A549 (cell line): ENCODE data around the gene KLF16. TPM values are rescaled to one million over a fixed set of nuclear protein-coding genes. Genes with fewer than 3 reads are reported as not detected.

ENCODE experiments used
- ATAC-seq, 2 experiments: fragments of 200-7000 bp in 1 of 2; fragments of >200 bp in 1 of 2; cut with Nextera tagmentation in 1 of 2; cut with Tn5 transposase in 1 of 2; 3 replicates each; pipeline versions ENCODE4 v1.8.0 to v1.9.1; 2018 to 2020; ENCODE audit warnings: mild to moderate bottlenecking in 1 of 2, moderate library complexity in 1 of 2
- CTCF ChIA-PET: fragments of 300-600 bp; sonication (Branson Sonifier 250); formaldehyde crosslinking; extraction: SDS; loops from one replicate; lab custom pipeline; 2021; ENCODE audit warnings: antibody characterized with exemption, inconsistent platforms; lab: Yijun Ruan, JAX
- POLR2A ChIA-PET: fragments of 350-600 bp; formaldehyde crosslinking; extraction: SDS; loops from one replicate; lab custom pipeline; 2021; ENCODE audit warnings: antibody characterized with exemption, inconsistent platforms; lab: Yijun Ruan, JAX
- DNase-seq, 2 experiments: peaks; one replicate each; pipeline versions ENCODE4 v3.0.0 to v3.0.0-alpha.2; 2011 to 2016; ENCODE audit warnings: low read depth in 1 of 2, low spot score in 1 of 2
- FAIRE-seq: peaks from 2 replicates; lab custom pipeline; 2011; peaks lifted over from hg19 to GRCh38; lab: Jason Lieb, UNC
- H3K27ac ChIP-seq, 2 experiments: fragments of >200 bp; sonication (Bioruptor Twin); formaldehyde crosslinking; 3 replicates each; pipeline ENCODE4 v1.5.1; 2016 to 2017
- H3K4me1 ChIP-seq: fragments of >200 bp; sonication (Bioruptor Twin); formaldehyde crosslinking; 3 replicates; pipeline ENCODE4 v1.6.1; 2016
- H3K4me2 ChIP-seq: fragments of >200 bp; sonication (Bioruptor Twin); formaldehyde crosslinking; 3 replicates; pipeline ENCODE4 v1.6.1; 2016
- H3K4me3 ChIP-seq: fragments of >200 bp; sonication (Bioruptor Twin); formaldehyde crosslinking; 3 replicates; pipeline ENCODE4 v1.5.1; 2016
- H3K9me3 ChIP-seq: fragments of >200 bp; sonication (Bioruptor Twin); formaldehyde crosslinking; 3 replicates; pipeline ENCODE4 v1.6.1; 2016
- BCL3 ChIP-seq: fragments of >200 bp; sonication (Bioruptor Twin); formaldehyde crosslinking; IDR thresholded peaks from 3 replicates; pipeline ENCODE4 v1.6.1; 2016
- CTCF ChIP-seq: fragments of >200 bp; sonication (Bioruptor Twin); formaldehyde crosslinking; IDR thresholded peaks from 3 replicates; pipeline ENCODE4 v1.5.1; 2016
- E2F6 ChIP-seq: IDR thresholded peaks from 2 replicates; pipeline ENCODE4 v1.6.1; 2012; ENCODE audit warnings: low read depth, borderline replicate concordance
- EHF ChIP-seq: fragments of 250-450 bp; sonication (Bioruptor Pico); IDR thresholded peaks from 2 replicates; pipeline ENCODE4 v1.5.0; 2020; ENCODE audit warnings: mild to moderate bottlenecking
- EHMT2 ChIP-seq: fragments of 200-600 bp; sonication (generic); IDR thresholded peaks from 2 replicates; pipeline ENCODE4 v1.6.1; 2016; ENCODE audit warnings: antibody characterized with exemption, low read depth, mild to moderate bottlenecking, moderate library complexity
- EP300 ChIP-seq, 2 experiments: fragments of >200 bp; sonication (Bioruptor Twin); formaldehyde crosslinking; IDR thresholded peaks; 2 replicates in 1 of 2; 3 replicates in 1 of 2; pipeline ENCODE4 v1.6.1; 2016 to 2017
- GATA3 ChIP-seq: IDR thresholded peaks from 2 replicates; pipeline ENCODE4 v1.6.1; 2012; ENCODE audit warnings: borderline replicate concordance
- HDAC2 ChIP-seq: fragments of 200-600 bp; sonication (generic); IDR thresholded peaks from 2 replicates; pipeline ENCODE4 v1.6.1; 2016
- HOXB5 ChIP-seq: fragments of 250-450 bp; sonication (Bioruptor Pico); IDR thresholded peaks from 2 replicates; pipeline ENCODE4 v1.5.0; 2020; ENCODE audit warnings: mild to moderate bottlenecking, moderate library complexity
- JUN ChIP-seq, 2 experiments: fragments of >200 bp; sonication (Bioruptor Twin); formaldehyde crosslinking; IDR thresholded peaks; 2 replicates in 1 of 2; 3 replicates in 1 of 2; pipeline ENCODE4 v1.6.1; 2016 to 2017
- MAFK ChIP-seq: fragments of 450-650 bp; IDR thresholded peaks from 2 replicates; pipeline ENCODE4 v1.6.1; 2014; ENCODE audit not compliant: partially characterized antibody
- MAX ChIP-seq: IDR thresholded peaks from 2 replicates; pipeline ENCODE4 v1.6.1; 2012
- MYC ChIP-seq: IDR thresholded peaks from 2 replicates; pipeline ENCODE4 v1.6.1; 2012; ENCODE audit warnings: mild to moderate bottlenecking, inconsistent platforms, low read length, improper control_type of control experiment, borderline replicate concordance
- NPAS2 ChIP-seq: fragments of 250-450 bp; sonication (Bioruptor Pico); IDR thresholded peaks from 2 replicates; pipeline ENCODE4 v1.8.0; 2022; ENCODE audit warnings: mild to moderate bottlenecking, moderate library complexity, borderline replicate concordance
- PHF8 ChIP-seq: fragments of 200-600 bp; sonication (generic); IDR thresholded peaks from 2 replicates; pipeline ENCODE4 v1.6.1; 2016; ENCODE audit warnings: low read depth, mild to moderate bottlenecking, antibody characterized with exemption, moderate library complexity, borderline replicate concordance
- POLR2A ChIP-seq: IDR thresholded peaks from 2 replicates; pipeline ENCODE4 v1.6.1; 2012; ENCODE audit warnings: mild to moderate bottlenecking, low read length
- TP53 ChIP-seq: fragments of 250-450 bp; sonication (Bioruptor Pico); IDR thresholded peaks from 2 replicates; pipeline ENCODE4 v1.5.0; 2021; ENCODE audit warnings: mild to moderate bottlenecking, moderate library complexity
- USF2 ChIP-seq: fragments of 450-650 bp; IDR thresholded peaks from 2 replicates; pipeline ENCODE4 v1.6.1; 2014; ENCODE audit warnings: antibody characterized with exemption
- WGBS: methylation state at CpG from one replicate; pipeline ENCODE4 v1.1.6; 2017; ENCODE audit errors: missing lambda C conversion rate; 5-methylcytosine and 5-hydroxymethylcytosine counted together
- polyA plus RNA-seq, 4 experiments: library from polyadenylated mRNA; depleted of rRNA in 3 of 4; stranded (reverse); fragments of >200 nt; fragmentation: RNase III in 1 of 4; extraction: RNeasy Plus Mini Kit Qiagen cat#74134 plus additional on column Dnase treatment in 1 of 4; gene quantifications; 2 replicates in 3 of 4; 3 replicates in 1 of 4; pipeline ENCODE4 v1.2.3, GENCODE V29; 2011 to 2017

KLF16 gene
- polyA plus RNA-seq, 2 of the 4 experiments (the other 2 are of a cell fraction) = 5.8 to 25.7 TPM

GRCh38 chr19:1865172-1866010 lies 2.0 kb upstream of the KLF16 start:
- Histone ChIP-seq H3K4me2 (peak overlapping the region; percentile 78), H3K4me3 (peak overlapping the region; percentile 68), H3K27ac (peak overlapping the region; percentile 99 to 100), H3K9me3 (no peaks in the 10 kb centered on the region), H3K4me1 (peaks cover 14% of the 10 kb centered on the region)
- ChIA-PET CTCF (interaction anchor here (0.8 to 2.5 kb wide), 7 partner anchors 10 to 64 kb away, joined by 3 to 10 read pairs (median 4); partner anchors contain the start of gene ABHD17A), POLR2A (interaction anchor here (0.7 to 1.4 kb wide), 5 partner anchors 10 to 32 kb away, joined by 3 to 5 read pairs (median 3); no protein-coding TSS in a partner anchor)
- 80% methylated on average over 8 of the region's 17 CpGs for WGBS
- FAIRE-seq (no peak), DNase-seq (no peak), ATAC-seq (no peak)
- TF ChIP-seq MAFK (no peak), EP300 (IDR thresholded peaks at IDR 0.05) (no peak)

GRCh38 chr19:1864480-1865171 lies 1.2 kb upstream of the KLF16 start:
- no peak for FAIRE-seq

GRCh38 chr19:1863638-1864479 lies 480 bp upstream of the KLF16 start:
- Histone ChIP-seq H3K4me2 (peak overlapping the region; percentile 78), H3K4me1 (peaks cover 29% of the 10 kb centered on the region), H3K9me3 (no peaks in the 10 kb centered on the region), H3K27ac (peak overlapping the region; percentile 99 to 100)
- WGBS = no CpG with 5 or more reads among the region's 115 CpGs
- POLR2A ChIA-PET = interaction anchor here (0.6 to 1.4 kb wide), 4 partner anchors 8 to 34 kb away, joined by 3 to 5 read pairs (median 4); no protein-coding TSS in a partner anchor
- DNase-seq = peak in 1 of 2 experiments; percentile 94
- TF ChIP-seq MYC (peak; percentile 99), E2F6 (0 out of 2 replicates have a peak, but pooled peaks have one; percentile 9), USF2 (peak; percentile 83), PHF8 (no peak), HDAC2 (no peak), MAX (peak; percentile 98), JUN (IDR thresholded peaks at IDR 0.05) (peak in 1 of 2 experiments; percentile 56; a peak in 3 of 5 replicates), BCL3 (0 out of 3 replicates have a peak, but pooled peaks have one; percentile 46), NPAS2 (CRISPR knock-in tag) (peak; percentile 66; the same call in 1 of the 2 replicates)
- TF ChIP-seq, all 56 proteins: peak for 7
- peak overlapping the region; percentile 68 for H3K4me3 ChIP-seq
- FAIRE-seq = no peak
- ATAC-seq = peak; percentile 54 to 67
- CTCF ChIA-PET = interaction anchor here (0.7 to 1.3 kb wide), 5 partner anchors 8 to 31 kb away, joined by 3 to 10 read pairs (median 4); no protein-coding TSS in a partner anchor

More at GRCh38 chr19:1864480-1865171, 1.2 kb upstream of the KLF16 start:
- Histone ChIP-seq H3K4me1 (peaks cover 21% of the 10 kb centered on the region), H3K9me3 (no peaks in the 10 kb centered on the region), H3K27ac (peak overlapping the region; percentile 99 to 100), H3K4me2 (peak overlapping the region; percentile 78), H3K4me3 (peak overlapping the region; percentile 68)
- WGBS = 3% methylated on average over 6 of the region's 52 CpGs
- POLR2A ChIA-PET = interaction anchor here (0.6 to 1.4 kb wide), 4 partner anchors 9 to 33 kb away, joined by 3 to 5 read pairs (median 4); no protein-coding TSS in a partner anchor
- TF ChIP-seq EHMT2 (no peak), CTCF (peak; percentile 43), POLR2A (peak; percentile 11), EHF (CRISPR knock-in tag) (no peak), PHF8 (peak; percentile 51; the same call in 1 of the 2 replicates), GATA3 (no peak), JUN (IDR thresholded peaks at IDR 0.05) (peak in 1 of 2 experiments; percentile 27; a peak in 3 of 5 replicates), HOXB5 (0 out of 2 replicates have a peak, but pooled peaks have one; percentile 17), TP53 (CRISPR knock-in tag) (no peak)
- CTCF ChIA-PET = interaction anchor here (0.7 to 1.8 kb wide), 8 partner anchors 9 to 65 kb away, joined by 3 to 10 read pairs (median 4); partner anchors contain the start of gene ABHD17A
- DNase-seq = peak in 1 of 2 experiments; percentile 72
- ATAC-seq = peak; percentile 45 to 83
